Keratinocyte (primary cell): ENCODE data around the gene NGEF.

ENCODE experiments used
- EZH2 ChIP-seq: IDR thresholded peaks from one replicate; pipeline ENCODE4 v1.6.1; 2012; ENCODE audit warnings: inconsistent platforms, mild to moderate bottlenecking, low read length, moderate library complexity
- TF ChIP-seq, protein P1 (sequence below), 3 experiments: IDR thresholded peaks in 1 of 3; conservative IDR thresholded peaks in 1 of 3; optimal IDR thresholded peaks in 1 of 3; 2 replicates in 2 of 3; 3 replicates in 1 of 3; pipeline versions ENCODE3 to v1.5.1; 2011; ENCODE audit warnings: low read length in 3 of 3, mild to moderate bottlenecking in 3 of 3, moderate library complexity in 2 of 3, control low read depth in 1 of 3, inconsistent platforms in 1 of 3; ENCODE audit not compliant: insufficient read depth in 2 of 3; ENCODE audit errors: extremely low read depth in 1 of 3

DNA sequence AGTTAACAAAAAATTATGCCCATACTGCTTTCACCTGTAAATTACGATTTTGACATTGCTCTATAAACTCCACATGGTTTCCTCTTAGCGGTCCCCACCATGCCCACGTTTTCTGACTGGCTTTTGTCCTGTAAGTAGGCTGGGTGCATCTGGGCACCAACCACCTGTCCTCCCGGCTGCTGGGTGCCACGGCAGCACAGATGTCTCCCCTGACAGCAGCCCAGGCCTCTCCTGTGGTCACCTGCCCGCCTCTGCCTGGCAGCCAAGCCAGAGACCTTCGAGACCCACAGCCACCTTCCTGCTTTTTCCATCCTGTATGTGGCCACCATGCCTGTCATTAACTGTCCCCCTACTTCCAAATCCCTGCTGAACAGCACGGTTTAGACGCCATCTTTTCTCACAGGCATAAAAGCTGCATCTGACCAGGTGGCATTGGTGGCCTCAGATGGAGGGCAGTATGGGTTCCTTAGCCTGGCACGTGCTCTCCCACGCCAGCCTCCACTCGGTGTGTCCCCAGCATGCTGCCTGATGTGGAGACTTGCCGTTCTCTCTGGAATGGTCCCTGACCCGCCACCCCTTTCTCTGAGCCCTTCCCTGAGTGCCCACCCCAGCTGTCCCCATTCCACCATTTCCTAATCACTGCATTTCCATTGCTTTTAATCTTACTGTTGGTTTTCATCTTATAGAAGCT is 124.1 kb downstream of the NGEF start:
- TF ChIP-seq, protein P1, sequence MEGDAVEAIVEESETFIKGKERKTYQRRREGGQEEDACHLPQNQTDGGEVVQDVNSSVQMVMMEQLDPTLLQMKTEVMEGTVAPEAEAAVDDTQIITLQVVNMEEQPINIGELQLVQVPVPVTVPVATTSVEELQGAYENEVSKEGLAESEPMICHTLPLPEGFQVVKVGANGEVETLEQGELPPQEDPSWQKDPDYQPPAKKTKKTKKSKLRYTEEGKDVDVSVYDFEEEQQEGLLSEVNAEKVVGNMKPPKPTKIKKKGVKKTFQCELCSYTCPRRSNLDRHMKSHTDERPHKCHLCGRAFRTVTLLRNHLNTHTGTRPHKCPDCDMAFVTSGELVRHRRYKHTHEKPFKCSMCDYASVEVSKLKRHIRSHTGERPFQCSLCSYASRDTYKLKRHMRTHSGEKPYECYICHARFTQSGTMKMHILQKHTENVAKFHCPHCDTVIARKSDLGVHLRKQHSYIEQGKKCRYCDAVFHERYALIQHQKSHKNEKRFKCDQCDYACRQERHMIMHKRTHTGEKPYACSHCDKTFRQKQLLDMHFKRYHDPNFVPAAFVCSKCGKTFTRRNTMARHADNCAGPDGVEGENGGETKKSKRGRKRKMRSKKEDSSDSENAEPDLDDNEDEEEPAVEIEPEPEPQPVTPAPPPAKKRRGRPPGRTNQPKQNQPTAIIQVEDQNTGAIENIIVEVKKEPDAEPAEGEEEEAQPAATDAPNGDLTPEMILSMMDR (optimal IDR thresholded peaks at IDR 0.05 in 1 of 3, IDR thresholded peaks at IDR 0.05 in 1 of 3, conservative IDR thresholded peaks at IDR 0.05 in 1 of 3; ENCODE audit: extremely low read depth in 1 of 3, insufficient read depth in 2 of 3, low read length in 3 of 3) = no peak
- no peak for TF ChIP-seq EZH2
